PC-9 (cell line): ENCODE results near the gene LIPM.

Source experiments
- CTCF ChIP-seq: fragments of 200-600 bp; sonication (generic); conservative IDR thresholded peaks from 2 replicates; pipeline ENCODE4 v1.6.1; 2017; ENCODE audit warnings: mixed run types, antibody characterized with exemption, mild to moderate bottlenecking, moderate library complexity
- EZH2 ChIP-seq: fragments of 200-600 bp; sonication (generic); IDR thresholded peaks from 2 replicates; pipeline ENCODE4 v1.8.0; 2017; ENCODE audit warnings: antibody characterized with exemption, low read depth

DNA sequence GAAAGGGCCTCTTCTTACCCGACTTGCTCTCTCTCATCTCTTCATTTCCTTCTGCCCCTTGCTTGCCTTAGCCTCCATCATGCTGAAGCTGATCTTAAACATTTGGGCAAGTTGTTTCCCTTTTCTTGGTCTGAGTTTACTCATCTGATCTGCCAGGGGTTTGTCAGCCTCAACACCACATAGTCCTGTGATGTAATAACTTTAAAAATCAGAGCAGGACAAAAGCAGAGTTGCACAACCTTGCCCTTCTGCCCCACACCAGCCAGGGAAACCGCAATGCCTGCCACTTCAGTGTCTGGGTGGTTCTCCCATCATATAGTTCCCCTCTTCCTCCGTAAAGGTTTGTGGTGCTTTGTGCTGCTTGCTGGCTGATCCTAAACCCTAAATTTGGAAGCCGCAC, 9.9 kb upstream of the LIPM start:
- TF ChIP-seq CTCF (no peak), EZH2 (no peak)
